Measurements from ENCODE around the gene TOB2. TPM values are rescaled to one million over a fixed set of nuclear protein-coding genes. Genes with fewer than 3 reads are reported as not detected.

The TOB2 gene
- total RNA-seq (10 to 100 TPM; 26.4 to 84.9 (median 47.9) TPM), polyA plus RNA-seq (10 to 100 TPM; 29.2 to 33.8 TPM)
- long read RNA-seq, donor 1, full-length matches to known transcripts = 33 of 103 reads
- long read RNA-seq, donor 1, partial matches to known transcripts = 0 of 103 reads
- long read RNA-seq, donor 1, other reads (novel, unspliced or antisense) = 70 of 103 reads
- long read RNA-seq, donor 2, full-length matches to known transcripts = 20 of 70 reads
- long read RNA-seq, donor 2, partial matches to known transcripts = 0 of 70 reads
- long read RNA-seq, donor 2, other reads (novel, unspliced or antisense) = 50 of 70 reads
- long read RNA-seq, donor 3, full-length matches to known transcripts = 23 of 150 reads
- long read RNA-seq, donor 3, partial matches to known transcripts = 0 of 150 reads
- long read RNA-seq, donor 3, other reads (novel, unspliced or antisense) = 127 of 150 reads

DNA sequence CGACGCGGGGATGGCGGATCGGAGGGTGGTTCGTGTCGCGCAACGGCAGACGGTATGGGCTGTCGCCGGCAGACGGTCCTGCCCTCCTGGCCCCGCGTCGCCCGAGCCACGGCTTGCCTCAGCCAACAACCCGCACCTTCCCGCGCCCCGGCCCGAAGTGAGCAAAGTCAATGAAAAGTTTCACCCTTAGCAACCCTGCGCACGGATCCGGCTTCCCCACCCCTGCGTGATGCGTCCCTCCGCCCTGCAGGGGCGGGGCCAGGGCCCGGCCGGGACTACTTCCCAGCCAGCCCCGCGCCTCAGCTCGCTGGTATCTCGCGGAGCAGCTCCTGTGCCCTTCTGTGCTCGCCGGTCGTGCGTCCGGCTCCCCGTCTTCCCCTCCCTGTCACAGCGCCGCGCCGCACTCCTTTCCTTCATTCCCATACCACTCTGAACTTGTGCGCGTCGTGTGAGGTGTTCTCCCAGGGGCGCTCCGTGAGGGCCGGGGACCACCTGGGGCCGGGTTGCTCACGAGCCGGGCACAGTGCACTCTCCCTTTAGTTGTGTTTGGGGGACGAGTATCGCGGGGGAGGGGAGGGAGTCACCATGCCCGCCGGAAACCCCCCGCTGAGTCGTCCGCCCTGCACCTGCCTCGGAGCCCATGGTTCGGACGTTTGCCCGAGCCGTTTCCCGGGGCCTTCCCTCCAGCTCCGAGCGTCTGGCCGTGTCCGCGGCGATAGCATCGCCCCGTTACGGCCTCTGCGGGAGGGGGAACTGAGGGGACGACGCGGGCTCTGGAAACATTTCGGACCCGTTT is at the start of gene TOB2:
TOB2 (minus strand) TSS at position 163 of the 796 bp plus-strand sequence. CDS start 9,456 bp downstream, outside the sequence.
- peak within 1 kb of the TSS; percentile 98 to 100 (median 100) for H3K27ac ChIP-seq
- intact Hi-C loops (cut with DNase I) = loop anchor here in 1 of 10 donors (2.0 kb wide), 1 partner anchor 36 kb away; no protein-coding TSS in a partner anchor
- ATAC-seq = peak; percentile 63 to 81 (median 70)
- WGBS, 2 donors = 0% methylated on average over 69 to 85 of the region's 85 CpGs
- no peaks in the 10 kb centered on the region for H3K27me3 ChIP-seq
- peak within 1 kb of the TSS; percentile 82 to 99 (median 96) for H3K4me3 ChIP-seq
- peaks cover 0 to 20% (median 0%) of the 10 kb centered on the region in 9 donors for H3K36me3 ChIP-seq
- peak; percentile 95 to 96 for DNase-seq
- TF ChIP-seq, protein P1, sequence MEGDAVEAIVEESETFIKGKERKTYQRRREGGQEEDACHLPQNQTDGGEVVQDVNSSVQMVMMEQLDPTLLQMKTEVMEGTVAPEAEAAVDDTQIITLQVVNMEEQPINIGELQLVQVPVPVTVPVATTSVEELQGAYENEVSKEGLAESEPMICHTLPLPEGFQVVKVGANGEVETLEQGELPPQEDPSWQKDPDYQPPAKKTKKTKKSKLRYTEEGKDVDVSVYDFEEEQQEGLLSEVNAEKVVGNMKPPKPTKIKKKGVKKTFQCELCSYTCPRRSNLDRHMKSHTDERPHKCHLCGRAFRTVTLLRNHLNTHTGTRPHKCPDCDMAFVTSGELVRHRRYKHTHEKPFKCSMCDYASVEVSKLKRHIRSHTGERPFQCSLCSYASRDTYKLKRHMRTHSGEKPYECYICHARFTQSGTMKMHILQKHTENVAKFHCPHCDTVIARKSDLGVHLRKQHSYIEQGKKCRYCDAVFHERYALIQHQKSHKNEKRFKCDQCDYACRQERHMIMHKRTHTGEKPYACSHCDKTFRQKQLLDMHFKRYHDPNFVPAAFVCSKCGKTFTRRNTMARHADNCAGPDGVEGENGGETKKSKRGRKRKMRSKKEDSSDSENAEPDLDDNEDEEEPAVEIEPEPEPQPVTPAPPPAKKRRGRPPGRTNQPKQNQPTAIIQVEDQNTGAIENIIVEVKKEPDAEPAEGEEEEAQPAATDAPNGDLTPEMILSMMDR (IDR thresholded peaks at IDR 0.05) = peak in 1 of 9 donors; percentile 6
- peaks cover 4 to 38% (median 31%) of the 10 kb centered on the region in 9 donors for H3K4me1 ChIP-seq
- H3K9me3 ChIP-seq = no peaks in the 10 kb centered on the region

GRCh38 chr22:41491374-41492100 is 44.9 kb upstream of the TOB2 start:
- TF ChIP-seq, protein P1 (IDR thresholded peaks at IDR 0.05) = no peak
- Histone ChIP-seq H3K9me3 (no peaks in the 10 kb centered on the region), H3K4me1 (peaks cover 19 to 99% (median 84%) of the 10 kb centered on the region in 9 donors), H3K4me3 (no peak overlapping the region), H3K36me3 (peaks cover 0 to 25% (median 0%) of the 10 kb centered on the region in 9 donors), H3K27me3 (no peaks in the 10 kb centered on the region), H3K27ac (peak overlapping the region in 9 of 10 donors; percentile 4 to 74 (median 57))
- intact Hi-C loops (cut with DNase I) = no loop called here
- WGBS, 2 donors = 48% methylated on average over 5 of the region's 5 CpGs
- ATAC-seq = peak in 3 of 8 donors; percentile 28 to 52 (median 43)
- DNase-seq = no peak

GRCh38 chr22:41488596-41489385 is 42.2 kb upstream of the TOB2 start:
- peaks cover 19 to 100% (median 85%) of the 10 kb centered on the region in 9 donors for H3K4me1 ChIP-seq
- no peak overlapping the region for H3K4me3 ChIP-seq
- DNase-seq (no peak), ATAC-seq (no peak)
- 59 to 65% methylated on average over 3 of the region's 3 CpGs for WGBS, 2 donors
- H3K27me3 ChIP-seq = no peaks in the 10 kb centered on the region
- no peaks in the 10 kb centered on the region for H3K9me3 ChIP-seq
- TF ChIP-seq, protein P1 (IDR thresholded peaks at IDR 0.05) = no peak
- H3K27ac ChIP-seq = peak overlapping the region in 8 of 10 donors; percentile 1 to 74 (median 49)
- intact Hi-C loops (cut with DNase I) = no loop called here
- peaks cover 0 to 2% (median 0%) of the 10 kb centered on the region in 9 donors for H3K36me3 ChIP-seq

All from heart right ventricle (tissue), 16 donors.